Measurements from ENCODE around the gene ISG20.

ISG20 gene

DNA sequence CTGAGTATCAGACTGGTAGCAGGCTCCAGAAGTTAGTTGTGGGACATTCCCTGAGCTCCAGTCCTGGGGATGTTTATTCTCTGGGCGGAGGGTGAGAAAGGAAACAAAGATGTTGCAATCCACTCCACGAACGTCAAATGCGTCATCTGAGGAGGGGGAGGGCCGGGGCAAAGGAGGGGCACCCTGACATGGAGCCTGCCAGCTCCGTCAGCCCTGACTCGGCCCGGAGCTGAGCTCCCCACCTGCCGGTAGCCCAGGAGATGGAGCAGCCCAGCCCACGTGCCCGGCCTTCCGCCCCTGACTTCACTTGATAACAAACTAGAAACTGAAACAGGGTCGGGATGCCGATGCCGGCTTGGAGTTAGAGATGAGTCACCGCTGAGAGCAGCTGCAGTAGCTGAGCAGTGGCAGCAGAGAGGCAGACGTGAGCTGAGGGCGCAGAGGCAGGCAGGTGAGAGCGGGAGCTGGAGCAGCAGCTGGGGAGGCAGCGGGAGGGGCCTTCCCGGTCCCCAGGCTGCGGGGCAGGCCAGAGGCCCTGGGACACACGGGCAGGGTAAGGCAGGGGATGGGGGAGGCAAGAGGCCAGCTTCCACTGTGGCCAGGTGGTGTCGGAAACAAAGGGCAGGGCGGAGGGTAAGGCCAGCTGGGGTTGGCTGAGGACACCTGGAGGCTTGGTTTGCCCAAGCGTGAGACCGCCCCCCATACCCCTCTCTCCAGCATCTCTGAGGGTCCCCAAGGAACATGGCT is at the start of gene ISG20:
Gene ISG20, plus strand, starts transcription at position 391 of the 747 bp plus-strand sequence. Its CDS starts 351 bp downstream, at position 742.
- FAIRE-seq: no peak

DNA sequence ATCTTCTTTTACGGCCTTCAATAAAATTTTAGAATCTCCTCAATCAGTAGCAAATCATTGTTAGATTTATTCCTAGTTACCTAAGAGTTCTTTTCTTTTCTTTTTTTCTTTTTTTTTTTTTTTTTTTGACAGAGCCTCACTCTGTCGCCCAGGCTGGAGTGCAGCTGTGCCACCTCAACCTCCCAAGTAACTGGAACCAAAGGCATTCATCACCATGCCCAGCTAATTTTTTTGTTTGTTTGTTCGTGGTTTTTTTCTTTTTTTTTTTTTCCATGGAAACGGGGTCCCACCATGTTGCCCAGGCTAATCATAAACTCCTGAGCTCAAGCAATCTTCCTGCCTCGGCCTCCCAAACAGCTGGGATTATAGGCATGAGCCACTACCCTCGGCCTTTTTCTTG is 48.1 kb upstream of the ISG20 start:
- FAIRE-seq: no peak

- FAIRE-seq: no peak
Measured at GRCh38 chr15:88591384-88591783, 47.4 kb upstream of the ISG20 start.

GRCh38 chr15:88603885-88604284 is 34.9 kb upstream of the ISG20 start:
- no peak for FAIRE-seq

DNA sequence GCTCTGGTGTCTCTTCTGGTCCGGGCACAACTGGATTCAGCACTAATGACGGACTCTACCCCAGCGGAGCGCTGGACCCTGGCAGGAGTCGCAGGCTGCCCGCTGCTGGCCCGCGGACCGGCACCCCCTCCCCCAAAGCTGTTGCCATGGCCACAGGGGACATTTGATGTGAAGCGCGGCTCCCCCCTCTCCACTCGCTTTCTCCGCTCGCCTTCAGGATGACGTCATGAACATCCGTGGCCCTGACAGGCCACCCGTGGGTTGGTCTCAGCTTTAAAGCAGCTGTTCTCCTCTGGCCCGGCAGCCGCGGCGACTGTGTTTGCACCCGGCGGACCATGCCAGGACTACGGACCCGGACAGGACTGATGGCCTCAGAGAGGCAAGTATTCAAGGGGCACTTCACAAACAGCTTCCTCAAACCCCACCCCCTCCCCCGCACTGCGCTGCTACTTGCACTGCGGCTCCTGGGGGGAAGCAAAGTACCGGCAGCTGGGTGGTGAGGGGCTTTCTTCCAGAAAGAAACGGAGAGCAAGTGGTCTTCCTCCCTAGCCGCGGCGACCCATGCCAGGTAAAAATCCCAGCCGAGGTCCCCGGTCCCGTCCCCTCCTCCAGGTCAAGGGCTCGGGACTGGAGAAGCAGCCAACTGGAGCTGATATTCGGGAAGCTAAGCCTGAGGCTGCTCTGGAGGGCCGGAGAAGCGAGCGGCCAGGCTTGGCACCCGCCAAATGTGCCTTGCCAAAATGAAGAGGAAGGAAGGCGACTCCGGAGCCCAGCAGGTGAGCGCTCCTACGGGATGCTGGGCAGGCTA is 34.2 kb upstream of the ISG20 start:
- FAIRE-seq: no peak

DNA sequence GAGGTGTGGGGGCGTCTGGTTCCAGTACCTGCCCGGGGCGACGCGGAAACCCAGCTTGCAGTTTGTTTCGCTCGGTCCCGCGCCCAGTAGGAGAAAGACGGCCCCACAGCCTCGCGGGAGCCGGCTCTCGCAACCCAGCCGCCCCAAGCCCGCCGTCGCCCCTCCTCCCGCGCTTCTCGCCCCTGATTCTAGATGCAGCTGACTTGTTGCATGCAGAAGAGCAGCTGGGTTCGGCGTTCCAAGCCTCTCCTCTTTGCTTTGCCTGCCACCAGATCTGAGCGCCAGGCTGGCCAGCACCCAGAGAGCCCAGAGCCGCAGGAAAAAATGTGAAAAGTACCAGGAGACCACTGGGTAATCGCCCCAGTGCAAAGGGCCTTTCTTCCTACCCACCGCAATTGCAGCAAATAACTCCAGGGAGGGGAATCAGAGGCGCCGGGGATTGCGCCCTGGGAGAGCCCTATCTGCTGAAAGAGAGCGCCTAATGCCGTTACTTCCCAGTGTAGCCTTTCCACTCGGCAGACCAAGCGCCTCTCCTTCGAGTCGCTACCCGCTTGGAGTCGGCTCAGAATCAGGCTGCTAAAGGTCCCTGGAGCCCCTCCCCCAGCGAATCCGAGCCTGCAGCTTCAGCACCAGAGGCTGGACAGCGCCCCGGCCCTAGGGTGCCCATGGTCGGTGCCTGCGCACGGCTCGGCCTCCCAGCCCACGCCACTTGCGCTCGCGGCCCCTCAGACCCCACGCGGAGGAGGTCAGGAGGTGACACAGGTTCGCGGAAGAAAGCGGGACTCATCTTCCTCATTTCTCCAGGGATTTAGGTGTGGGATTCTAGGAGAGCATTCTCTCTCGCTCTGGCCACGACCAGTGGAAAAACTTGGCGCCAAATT is 33.4 kb upstream of the ISG20 start:
- FAIRE-seq: no peak

GRCh38 chr15:88606070-88606794 is 32.6 kb upstream of the ISG20 start:
- no peak for FAIRE-seq

- no peak for FAIRE-seq
Measured at GRCh38 chr15:88607951-88608350, 30.9 kb upstream of the ISG20 start.

- no peak for FAIRE-seq
Measured at GRCh38 chr15:88608607-88609181, 30.1 kb upstream of the ISG20 start.

DNA sequence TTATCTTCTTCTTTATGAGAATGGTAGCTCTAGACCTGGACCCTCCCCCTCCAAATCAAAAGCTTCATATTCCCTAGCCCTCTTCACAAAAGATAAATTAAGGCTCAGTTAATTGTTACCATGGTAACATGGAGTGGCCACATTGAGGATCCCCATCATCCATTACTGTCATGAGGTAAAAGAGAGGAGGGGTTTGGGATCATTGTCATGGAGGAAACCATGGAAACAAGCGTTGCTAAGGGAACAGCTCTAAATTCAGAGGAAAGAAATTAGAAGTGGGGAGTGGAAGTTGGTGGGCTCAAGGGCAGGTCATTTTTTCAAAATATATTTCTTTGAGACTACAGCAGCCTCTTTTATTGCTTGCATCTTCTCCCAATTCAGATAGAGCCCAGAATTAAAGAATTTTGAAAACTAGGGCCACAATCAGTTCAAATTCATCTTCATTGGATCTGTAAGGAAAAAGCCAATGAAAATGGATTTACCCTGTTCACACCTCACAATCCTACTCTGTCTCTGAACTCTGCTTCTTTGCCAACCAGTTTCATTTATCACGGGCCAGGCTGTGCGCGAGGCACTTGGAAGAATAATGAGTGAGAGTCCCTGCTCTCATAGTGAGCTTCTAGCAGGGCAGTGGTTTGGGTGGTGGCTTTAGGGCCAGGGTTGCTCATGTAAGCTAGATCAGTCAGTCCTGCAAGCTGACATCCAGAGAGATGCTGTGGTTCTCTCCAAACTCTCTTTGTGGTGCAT is 29.3 kb upstream of the ISG20 start:
- no peak for FAIRE-seq

DNA sequence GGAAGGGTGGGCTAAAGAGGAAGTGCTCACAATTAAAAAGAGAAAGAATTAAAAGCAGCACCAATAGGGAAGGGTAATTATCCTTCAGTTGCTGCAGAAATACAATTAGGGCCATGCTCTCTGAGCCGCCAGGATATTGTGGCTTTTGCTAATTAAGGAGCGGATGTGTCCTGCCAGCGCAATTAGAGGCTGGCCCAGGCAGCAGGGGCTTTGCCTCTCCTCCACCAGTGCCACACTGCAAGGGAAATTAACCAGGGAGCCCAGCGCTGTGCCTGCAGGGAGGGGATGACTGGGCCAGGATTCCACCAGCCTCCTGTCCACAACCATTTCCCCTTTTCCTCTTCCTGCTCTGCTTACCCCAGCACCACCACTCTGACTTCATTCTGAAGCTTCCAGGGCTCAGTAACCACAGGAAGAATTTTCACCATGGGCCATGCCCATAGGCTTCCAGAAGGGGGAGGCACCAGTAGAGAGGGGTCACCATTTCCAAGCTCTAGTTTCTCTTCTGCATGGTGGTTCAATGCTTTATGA is 28.1 kb upstream of the ISG20 start:
- FAIRE-seq: no peak

DNA sequence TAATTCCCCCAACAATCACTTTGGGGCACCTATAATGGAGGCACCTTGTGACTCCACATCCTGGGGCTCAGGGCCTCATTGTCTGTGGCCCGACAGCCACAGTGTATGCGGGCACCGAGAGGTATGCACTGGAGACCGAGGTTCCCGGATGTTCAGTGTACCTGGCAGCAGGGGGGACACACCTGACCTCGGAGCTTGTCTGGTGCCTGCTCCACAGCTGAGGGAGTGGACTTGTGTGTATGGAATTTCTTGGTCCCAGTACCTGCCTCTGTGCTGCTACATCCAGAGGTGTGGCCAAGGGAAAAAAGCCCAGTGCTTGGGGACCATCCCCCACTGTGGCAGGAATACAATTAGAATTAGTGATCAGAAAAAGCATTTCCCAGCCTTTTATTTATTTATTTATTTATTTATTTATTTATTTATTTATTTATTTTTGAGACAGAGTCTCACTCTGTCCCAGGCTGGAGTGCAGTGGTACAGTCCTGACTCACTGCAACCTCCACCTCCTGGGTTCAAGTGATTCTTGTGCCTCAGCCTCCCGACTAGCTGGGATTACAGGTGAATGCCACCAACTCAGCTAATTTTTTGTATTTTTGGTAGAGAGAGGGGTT is 26.5 kb upstream of the ISG20 start:
- FAIRE-seq: no peak

GRCh38 chr15:88613074-88613944 is 25.5 kb upstream of the ISG20 start:
- no peak for FAIRE-seq

GRCh38 chr15:88615303-88616107 is 23.3 kb upstream of the ISG20 start:
- no peak for FAIRE-seq

DNA sequence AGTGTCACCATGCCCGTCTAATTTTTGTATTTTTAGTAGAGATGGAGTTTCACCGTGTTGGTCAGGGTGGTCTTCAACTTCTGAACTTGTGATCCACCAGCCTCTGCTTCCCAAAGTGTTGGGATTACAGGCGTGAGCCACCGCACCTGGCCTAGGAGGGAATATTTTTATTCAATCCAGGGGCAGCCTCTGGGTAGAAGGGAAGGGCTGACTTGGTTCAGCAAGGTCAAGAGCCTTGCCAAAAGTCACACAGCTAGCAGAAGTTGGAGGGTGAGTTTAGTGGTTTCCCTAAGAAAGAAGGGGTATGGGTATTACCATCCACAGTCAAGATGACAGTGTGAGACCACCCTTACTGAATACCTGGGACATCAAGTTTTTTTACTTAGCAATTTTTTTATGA is 22.6 kb upstream of the ISG20 start:
- no peak for FAIRE-seq

DNA sequence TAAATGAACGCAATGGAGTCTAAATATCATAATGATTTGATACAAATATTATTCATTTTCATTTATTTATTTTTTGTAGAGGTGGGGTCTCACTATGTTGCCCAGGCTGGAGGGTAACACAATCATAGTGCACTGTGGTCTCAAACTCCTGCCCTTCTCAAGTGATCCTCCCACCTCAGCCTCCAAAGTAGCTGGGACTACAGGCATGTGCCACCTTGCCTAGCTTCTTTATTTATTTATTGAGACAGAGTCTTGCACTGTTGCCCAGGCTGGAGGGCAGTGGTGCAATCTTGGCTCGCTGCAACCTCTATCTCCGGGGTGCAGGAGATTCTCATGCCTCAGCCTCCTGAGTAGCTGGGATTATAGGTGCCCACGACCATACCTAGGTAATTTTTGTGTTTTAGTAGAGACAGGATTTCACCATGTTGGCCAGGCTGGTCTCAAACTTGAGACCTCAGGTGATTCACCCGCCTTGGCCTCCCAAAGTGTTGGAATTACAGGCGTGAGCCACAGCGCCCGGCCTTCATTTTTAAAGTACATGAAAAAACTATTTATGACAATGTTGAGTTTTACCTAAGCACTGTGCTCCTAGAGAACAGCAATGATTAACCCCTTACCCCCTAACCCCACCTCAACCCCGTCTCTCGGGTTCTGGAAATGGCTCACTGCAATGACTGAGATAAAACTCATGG is 21.6 kb upstream of the ISG20 start:
- FAIRE-seq: no peak

DNA sequence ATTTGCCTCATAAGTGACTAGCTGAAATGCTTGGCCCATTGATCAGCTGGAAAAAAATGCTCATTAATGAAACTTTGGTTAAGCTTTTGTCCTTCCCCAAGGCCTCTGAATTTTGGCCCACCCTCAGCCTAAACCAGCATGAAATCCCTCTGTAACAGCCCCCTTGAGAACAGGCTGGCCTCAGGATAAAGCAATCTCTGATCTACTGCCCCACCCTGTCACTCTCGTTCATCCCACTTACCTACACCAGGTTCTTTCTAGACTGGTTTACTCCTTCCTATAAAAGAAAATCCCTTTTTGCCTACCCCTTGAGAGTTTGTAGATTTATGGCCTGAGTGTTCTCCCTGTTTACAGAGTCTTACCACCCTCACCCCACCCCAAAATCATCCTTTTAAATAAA is 21.0 kb upstream of the ISG20 start:
- no peak for FAIRE-seq

DNA sequence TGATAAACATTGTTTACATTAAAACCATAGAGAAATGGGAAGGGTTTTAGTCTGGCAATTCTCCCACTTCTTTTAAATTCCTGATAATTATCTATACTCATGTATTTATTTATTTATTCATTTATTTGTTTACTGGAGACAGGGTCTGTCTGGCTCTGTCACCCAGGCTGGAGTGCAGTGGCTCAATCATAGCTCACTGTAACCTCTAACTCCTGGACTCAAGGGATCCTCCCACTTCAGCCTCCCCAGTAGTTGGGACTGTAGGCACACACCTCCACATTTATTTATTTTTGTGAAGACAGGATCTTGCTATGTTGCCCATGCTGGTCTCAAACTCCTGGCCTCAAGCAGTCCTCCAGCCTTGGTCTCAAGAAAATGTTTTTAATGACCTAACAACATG is 20.1 kb upstream of the ISG20 start:
- no peak for FAIRE-seq
